Fibroblast of lung (primary cell): ENCODE data around the gene TMC1.

Source experiments
- EZH2 ChIP-seq: IDR thresholded peaks from 2 replicates; pipeline ENCODE4 v1.5.1; 2012; ENCODE audit warnings: low read length, control low read depth, mild to moderate bottlenecking; ENCODE audit errors: missing control alignments
- TF ChIP-seq, protein P1 (sequence below), 2 donors: IDR thresholded peaks in 1 of 2; conservative IDR thresholded peaks in 1 of 2; 1 replicate in 1 of 2; 2 replicates in 1 of 2; pipeline ENCODE4 v1.5.1; 2011 to 2012; ENCODE audit warnings: low read length in 2 of 2, control low read depth in 1 of 2, inconsistent platforms in 1 of 2, low read depth in 1 of 2, mild to moderate bottlenecking in 1 of 2

DNA sequence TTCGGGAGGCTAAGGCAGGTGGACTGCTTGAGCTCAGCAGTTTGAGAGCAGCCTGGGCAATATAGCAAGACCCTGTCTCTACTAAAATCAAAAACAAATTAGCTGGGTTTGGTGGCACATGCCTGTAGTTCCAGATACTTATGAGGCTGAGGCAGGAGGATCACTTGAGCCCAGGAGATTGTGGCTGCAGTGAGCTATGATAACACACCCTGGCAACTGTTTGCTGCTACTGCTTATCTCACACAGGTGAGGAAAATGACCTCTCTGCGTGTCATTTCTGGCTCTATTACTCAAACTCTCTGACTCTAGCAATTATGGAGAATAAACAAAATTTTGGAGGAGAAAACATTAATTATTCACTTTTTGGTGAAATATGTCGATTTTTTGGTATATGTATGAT, 45.3 kb upstream of the TMC1 start:
- TF ChIP-seq, protein P1, sequence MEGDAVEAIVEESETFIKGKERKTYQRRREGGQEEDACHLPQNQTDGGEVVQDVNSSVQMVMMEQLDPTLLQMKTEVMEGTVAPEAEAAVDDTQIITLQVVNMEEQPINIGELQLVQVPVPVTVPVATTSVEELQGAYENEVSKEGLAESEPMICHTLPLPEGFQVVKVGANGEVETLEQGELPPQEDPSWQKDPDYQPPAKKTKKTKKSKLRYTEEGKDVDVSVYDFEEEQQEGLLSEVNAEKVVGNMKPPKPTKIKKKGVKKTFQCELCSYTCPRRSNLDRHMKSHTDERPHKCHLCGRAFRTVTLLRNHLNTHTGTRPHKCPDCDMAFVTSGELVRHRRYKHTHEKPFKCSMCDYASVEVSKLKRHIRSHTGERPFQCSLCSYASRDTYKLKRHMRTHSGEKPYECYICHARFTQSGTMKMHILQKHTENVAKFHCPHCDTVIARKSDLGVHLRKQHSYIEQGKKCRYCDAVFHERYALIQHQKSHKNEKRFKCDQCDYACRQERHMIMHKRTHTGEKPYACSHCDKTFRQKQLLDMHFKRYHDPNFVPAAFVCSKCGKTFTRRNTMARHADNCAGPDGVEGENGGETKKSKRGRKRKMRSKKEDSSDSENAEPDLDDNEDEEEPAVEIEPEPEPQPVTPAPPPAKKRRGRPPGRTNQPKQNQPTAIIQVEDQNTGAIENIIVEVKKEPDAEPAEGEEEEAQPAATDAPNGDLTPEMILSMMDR (conservative IDR thresholded peaks at IDR 0.05 in 1 of 2, IDR thresholded peaks at IDR 0.05 in 1 of 2; ENCODE audit: low read depth in 1 of 2, low read length in 2 of 2), result no peak
- no peak for TF ChIP-seq EZH2
